Psoas muscle (tissue), 8 donors: Measurements from ENCODE around the gene SYT9. TPM values are rescaled to one million over a fixed set of nuclear protein-coding genes. Genes with fewer than 3 reads are reported as not detected.

Source experiments
- ATAC-seq, 4 donors: fragments of 200-7000 bp; cut with Tn5 transposase; one replicate each; pipeline ENCODE4 v1.9.1; 2020; ENCODE audit warnings: moderate library complexity in 3 of 4, mild to moderate bottlenecking in 2 of 4
- DNase-seq, 2 donors: peaks; one replicate each; pipeline ENCODE4 v3.0.0-alpha.2; 2020
- H3K27ac ChIP-seq: fragments of 200-600 bp; one replicate; pipeline ENCODE4 v1.8.0; 2022
- H3K27me3 ChIP-seq, 3 donors: fragments of 200-600 bp in 1 of 3; one replicate each; pipeline versions ENCODE4 v1.6.1 to v1.8.0; 2013 to 2022; ENCODE audit warnings: low read length in 2 of 3, mild to moderate bottlenecking in 2 of 3, moderate library complexity in 1 of 3; ENCODE audit not compliant: insufficient read depth in 3 of 3
- H3K36me3 ChIP-seq, 2 donors: fragments of 200-600 bp in 1 of 2; one replicate each; pipeline versions ENCODE4 v1.6.1 to v1.8.0; 2013 to 2022; ENCODE audit warnings: low read depth in 1 of 2, mild to moderate bottlenecking in 1 of 2, moderate library complexity in 1 of 2; ENCODE audit not compliant: insufficient read depth in 1 of 2
- H3K4me1 ChIP-seq: fragments of 200-600 bp; one replicate; pipeline ENCODE4 v1.8.0; 2022
- H3K4me3 ChIP-seq: fragments of 200-600 bp; one replicate; pipeline ENCODE4 v1.8.0; 2022; ENCODE audit warnings: mild to moderate bottlenecking
- H3K9me3 ChIP-seq: fragments of 200-600 bp; one replicate; pipeline ENCODE4 v1.8.0; 2022
- CTCF ChIP-seq: fragments of 200-600 bp; IDR thresholded peaks from one replicate; pipeline ENCODE4 v1.8.0; 2022; ENCODE audit warnings: antibody characterized with exemption
- WGBS, 3 donors: extraction: QIAGEN DNeasy Blood & Tissue Kit; methylation state at CpG; one replicate each; pipeline versions ENCODE4 v1.1.6 to v1.1.7; 2013; 5-methylcytosine and 5-hydroxymethylcytosine counted together
- intact Hi-C, 2 donors: fragments of 100-400 bp; cut with DNase I; formaldehyde crosslinking; loops; one replicate each; pipeline versions ENCODE4 v1.11.0 to v1.14.2; 2022
- polyA plus RNA-seq, 3 donors: library from polyadenylated mRNA; stranded (reverse); fragments of 200-250 nt; gene quantifications; one replicate each; pipeline ENCODE4 v1.2.3, GENCODE V29; 2013
- total RNA-seq, 4 donors: library from RNA; stranded (reverse); fragmentation: NEBNext Ultra II Directional in 2 of 4; extraction: Animal tissue kit (Norgen Biotek cat#: 25700) in 2 of 4; gene quantifications; one replicate each; pipeline versions ENCODE4 v1.2.1 to v1.2.4, GENCODE V29; 2021 to 2023
- donor health status: healthy with polysubstance abuse.
- donor health status: DM: no; HTN: no; CAD: no; lungs with moderate emphysema.
- donor health status: Bipolar disorder and iron deficiency.
- donor health status: healthy.
- donor health status: DM: yes; HTN: yes; CAD: no.
- donor health status: DM: no; HTN: no; CAD: no.
- donor health status: DM: no; HTN: no; CAD: no.
- donor health status: DM: yes; HTN: yes; CAD: no.

SYT9 gene
- total and polyA plus RNA-seq, 7 donors, result 0.03 TPM; not detected in 5

- DNase-seq (no peak), ATAC-seq (no peak)
- Histone ChIP-seq H3K4me3 (no peak overlapping the region), H3K9me3 (no peaks in the 10 kb centered on the region), H3K4me1 (no peaks in the 10 kb centered on the region), H3K36me3 (no peaks in the 10 kb centered on the region), H3K27ac (no peak overlapping the region), H3K27me3 (no peaks in the 10 kb centered on the region)
- WGBS, 3 donors, result 75 to 86% (median 80%) methylated on average over 3 of the region's 3 CpGs
- no peak for TF ChIP-seq CTCF
- intact Hi-C loops, result no loop called here
Measured at GRCh38 chr11:7484645-7485044, 232.9 kb downstream of the SYT9 start.

GRCh38 chr11:7485186-7486097, 233.7 kb downstream of the SYT9 start, which contains the start of gene OLFML1:
TSS of gene OLFML1 (plus strand) at chr11:7485506. CDS start at chr11:7485876, 370 bp downstream.
- Histone ChIP-seq H3K4me1 (no peaks in the 10 kb centered on the region), H3K36me3 (no peaks in the 10 kb centered on the region), H3K27me3 (no peaks in the 10 kb centered on the region), H3K4me3 (peak within 1 kb of the TSS; percentile 55), H3K9me3 (no peaks in the 10 kb centered on the region), H3K27ac (no peak within 1 kb of the TSS)
- ATAC-seq, result peak in 1 of 4 donors; percentile 46
- intact Hi-C loops, result no loop called here
- 30 to 43% (median 34%) methylated on average over 14 to 15 of the region's 15 CpGs for WGBS, 3 donors
- TF ChIP-seq CTCF, result no peak
- DNase-seq, result peak in 1 of 2 donors; percentile 18

GRCh38 chr11:7486098-7486780, 234.5 kb downstream of the SYT9 start:
- H3K4me1 ChIP-seq, result no peaks in the 10 kb centered on the region
- no peak overlapping the region for H3K27ac ChIP-seq
- no peaks in the 10 kb centered on the region for H3K9me3 ChIP-seq
- no peak for TF ChIP-seq CTCF
- DNase-seq (no peak), ATAC-seq (no peak)
- H3K4me3 ChIP-seq, result peak overlapping the region; percentile 55
- H3K27me3 ChIP-seq, result no peaks in the 10 kb centered on the region
- intact Hi-C loops, result no loop called here
- no peaks in the 10 kb centered on the region for H3K36me3 ChIP-seq
- 51 to 64% (median 55%) methylated on average over 2 of the region's 2 CpGs for WGBS, 3 donors

- H3K4me3 ChIP-seq, result peak overlapping the region; percentile 55
- DNase-seq, result no peak
- no peaks in the 10 kb centered on the region for H3K9me3 ChIP-seq
- ATAC-seq, result no peak
- intact Hi-C loops, result no loop called here
- H3K36me3 ChIP-seq, result no peaks in the 10 kb centered on the region
- no peak overlapping the region for H3K27ac ChIP-seq
- 45 to 62% (median 49%) methylated on average over 6 of the region's 6 CpGs for WGBS, 3 donors
- no peak for TF ChIP-seq CTCF
- H3K4me1 ChIP-seq, result no peaks in the 10 kb centered on the region
- H3K27me3 ChIP-seq, result no peaks in the 10 kb centered on the region
Measured at GRCh38 chr11:7486781-7487140, 235.1 kb downstream of the SYT9 start.
